GM18951 (cell line): ENCODE results near the gene CHTOP.
"Not testable (repeated sequence)": the region's sequence is repeated elsewhere in the genome, so short reads cannot be mapped to it uniquely, and the experiment has no call there.

Source experiments
- POLR2A ChIP-seq: IDR thresholded peaks from 4 replicates; pipeline ENCODE4 v1.6.1; 2011; ENCODE audit warnings: mild to moderate bottlenecking; ENCODE audit not compliant: insufficient read length, insufficient read depth; ENCODE audit errors: extremely low read depth
- in situ Hi-C: fragments of 300-500 bp; cut with MboI; formaldehyde crosslinking; loops from one replicate; pipeline ENCODE4 v1.12.0; 2022; ENCODE audit warnings: low sequenced_read_pairs, mixed read lengths, inconsistent platforms; ENCODE audit not compliant: unreplicated experiment

Gene CHTOP

GRCh38 chr1:153630384-153630783 is 3.5 kb upstream of the CHTOP start:
- in situ Hi-C loops = no loop called here

DNA sequence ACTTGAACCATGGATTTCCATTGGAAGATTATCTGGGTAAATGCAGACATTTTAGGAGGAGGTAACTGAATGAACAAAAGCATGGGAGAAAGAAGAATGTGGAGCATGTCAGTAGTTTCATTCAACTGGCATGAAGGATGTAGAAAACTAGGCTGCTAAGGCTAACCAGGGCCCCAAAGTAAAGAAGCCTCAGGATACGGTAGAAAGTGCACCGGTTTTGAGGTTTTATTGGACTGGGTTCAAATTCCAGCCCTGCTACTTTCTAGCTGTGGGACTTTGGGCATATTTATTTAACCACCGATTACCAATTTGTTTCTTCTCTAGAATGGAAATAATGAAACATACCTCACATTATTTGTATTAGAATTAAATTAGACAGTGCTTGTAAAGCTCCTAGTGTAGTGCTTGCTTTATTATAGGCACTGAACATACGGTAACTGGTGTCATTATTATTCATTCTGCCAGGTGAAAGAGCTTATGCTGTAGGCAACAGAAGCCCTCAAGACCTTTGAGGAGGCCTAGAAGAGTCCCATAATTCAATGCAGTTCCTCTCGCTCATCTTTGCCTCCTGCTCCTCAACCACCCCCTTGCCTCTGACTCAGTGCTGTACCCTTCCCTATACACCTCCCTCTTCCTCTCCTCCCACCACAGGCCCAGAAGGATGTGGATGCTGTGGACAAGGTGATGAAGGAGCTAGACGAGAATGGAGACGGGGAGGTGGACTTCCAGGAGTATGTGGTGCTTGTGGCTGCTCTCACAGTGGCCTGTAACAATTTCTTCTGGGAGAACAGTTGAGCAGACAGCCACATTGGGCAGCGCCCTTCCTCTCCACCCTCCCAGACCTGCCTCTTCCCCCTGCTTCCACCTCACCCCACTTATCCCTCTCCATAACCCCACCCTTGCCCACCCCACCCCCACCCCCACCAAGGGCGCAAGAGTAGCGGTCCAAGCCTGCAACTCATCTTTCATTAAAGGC is 2.5 kb upstream of the CHTOP start:
- in situ Hi-C loops = no loop called here
- no peak for TF ChIP-seq POLR2A

More at GRCh38 chr1:153630384-153630783, 3.5 kb upstream of the CHTOP start:
- TF ChIP-seq POLR2A = no peak

DNA sequence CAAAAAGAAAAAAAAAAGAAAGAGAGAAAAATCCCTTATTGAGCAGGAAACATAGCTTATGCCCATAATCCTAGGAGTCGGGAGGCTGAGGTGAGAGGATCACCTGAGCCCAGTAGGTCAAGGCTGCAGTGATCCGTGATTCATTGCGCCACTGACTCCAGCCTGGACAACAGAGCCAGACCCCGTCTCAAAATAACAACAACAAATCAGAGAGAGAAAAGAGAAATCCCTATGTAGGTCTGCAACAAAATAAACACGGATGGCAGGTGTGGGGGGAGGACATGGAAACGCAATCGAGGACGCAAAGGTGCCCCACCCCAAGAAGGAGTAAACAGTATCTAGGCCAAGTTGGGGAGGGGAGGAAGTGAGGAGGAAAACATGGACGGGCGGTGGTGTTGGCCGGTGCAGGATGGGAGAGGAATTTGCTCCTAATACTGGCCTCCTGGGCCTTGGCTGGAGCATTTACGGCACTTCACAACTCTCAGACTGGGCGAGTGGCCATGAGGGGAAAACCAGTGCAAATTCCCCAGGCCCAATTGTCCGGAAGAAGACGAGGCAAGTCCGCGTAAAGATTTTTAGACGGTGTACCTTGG is 609 bp upstream of the CHTOP start:
- TF ChIP-seq POLR2A = no peak
- in situ Hi-C loops = no loop called here

DNA sequence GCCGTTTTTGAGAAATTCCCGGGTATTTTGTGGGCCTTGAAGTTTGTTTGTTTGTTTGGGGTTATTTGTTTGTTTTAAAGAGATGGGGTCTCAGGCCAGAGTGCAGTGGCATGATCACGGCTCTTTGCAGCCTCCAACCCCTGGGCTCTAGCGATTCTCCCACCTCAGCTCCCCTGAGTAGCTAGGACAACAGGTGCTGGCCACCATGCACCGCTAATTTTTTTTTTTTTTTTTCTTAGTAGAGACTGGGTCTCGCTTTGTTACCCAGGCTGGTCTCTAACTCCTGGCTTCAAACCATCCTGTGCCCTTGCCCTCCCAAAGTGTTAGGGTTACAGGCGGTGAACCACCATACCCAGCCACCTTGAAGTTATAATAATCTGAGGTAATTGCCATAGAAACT is 2.0 kb downstream of the CHTOP start:
- in situ Hi-C loops = no loop called here
- no peak for TF ChIP-seq POLR2A

GRCh38 chr1:153636312-153636711 is 2.4 kb downstream of the CHTOP start:
- TF ChIP-seq POLR2A = no peak

GRCh38 chr1:153638261-153638660 is 4.4 kb downstream of the CHTOP start:
- in situ Hi-C loops = no loop called here
- no peak for TF ChIP-seq POLR2A

More at GRCh38 chr1:153636312-153636711, 2.4 kb downstream of the CHTOP start:
- in situ Hi-C loops = no loop called here

DNA sequence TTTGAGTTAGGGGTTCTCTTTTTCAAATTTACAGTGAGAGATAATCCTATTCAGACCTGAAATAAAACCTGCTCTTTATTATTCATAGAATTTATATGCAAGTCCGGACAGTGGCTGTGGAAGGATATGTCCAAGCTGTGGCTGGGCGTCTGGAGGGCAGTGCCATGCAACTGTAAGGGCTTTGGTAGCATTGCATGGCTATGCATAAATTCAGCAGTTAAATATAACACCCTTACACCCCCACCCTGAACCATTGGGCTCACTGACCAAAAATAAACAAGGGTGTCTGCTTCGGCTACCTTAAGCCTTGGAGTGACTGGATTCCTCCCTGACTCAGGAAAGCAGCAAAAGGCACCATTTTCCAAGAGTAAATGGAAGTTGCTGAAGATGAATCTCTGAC is 5.4 kb downstream of the CHTOP start:
- TF ChIP-seq POLR2A = no peak
- in situ Hi-C loops = no loop called here

DNA sequence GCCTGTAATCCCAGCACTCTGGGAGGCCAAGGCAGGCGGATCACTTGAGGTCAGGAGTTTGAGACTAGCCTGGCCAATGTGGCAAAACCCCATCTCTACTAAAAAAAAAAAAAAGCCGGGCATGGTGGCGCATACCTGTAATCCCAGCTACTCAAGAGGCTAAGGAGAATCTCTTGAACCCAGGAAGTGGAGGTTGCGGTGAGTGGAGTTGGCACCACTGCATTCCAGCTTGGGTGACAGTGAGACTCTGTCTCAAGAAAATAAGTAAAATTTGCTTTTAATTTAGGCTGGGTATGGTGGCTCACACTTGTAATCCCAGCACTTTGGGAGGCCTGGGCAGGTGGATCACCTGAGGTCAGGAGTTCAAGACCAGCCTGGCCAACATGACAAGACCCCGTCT is 6.3 kb downstream of the CHTOP start:
- in situ Hi-C loops = not testable (repeated sequence)

DNA sequence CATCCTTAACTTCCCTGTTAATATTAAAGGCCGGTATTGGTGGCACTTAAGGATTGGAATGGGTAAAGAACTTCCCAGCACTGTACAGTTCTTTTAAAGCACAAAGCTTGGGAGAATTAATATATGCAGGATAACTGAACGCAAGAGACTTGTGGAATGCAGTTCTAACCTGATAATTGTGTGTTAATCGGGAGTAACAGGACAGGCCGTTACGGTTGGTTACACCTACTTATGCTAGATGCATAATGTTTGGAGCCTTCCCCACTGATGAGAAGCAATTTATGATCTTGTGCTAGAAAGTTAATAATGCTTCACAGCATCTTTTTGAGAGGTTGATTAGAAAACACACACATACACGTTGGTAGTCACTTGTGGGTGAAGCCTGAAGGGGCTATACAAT is 7.0 kb downstream of the CHTOP start:
- no peak for TF ChIP-seq POLR2A
- in situ Hi-C loops = no loop called here

- TF ChIP-seq POLR2A = no peak
- in situ Hi-C loops = no loop called here
These were observed 8.3 kb downstream of the CHTOP start for GRCh38 chr1:153642161-153642560.

DNA sequence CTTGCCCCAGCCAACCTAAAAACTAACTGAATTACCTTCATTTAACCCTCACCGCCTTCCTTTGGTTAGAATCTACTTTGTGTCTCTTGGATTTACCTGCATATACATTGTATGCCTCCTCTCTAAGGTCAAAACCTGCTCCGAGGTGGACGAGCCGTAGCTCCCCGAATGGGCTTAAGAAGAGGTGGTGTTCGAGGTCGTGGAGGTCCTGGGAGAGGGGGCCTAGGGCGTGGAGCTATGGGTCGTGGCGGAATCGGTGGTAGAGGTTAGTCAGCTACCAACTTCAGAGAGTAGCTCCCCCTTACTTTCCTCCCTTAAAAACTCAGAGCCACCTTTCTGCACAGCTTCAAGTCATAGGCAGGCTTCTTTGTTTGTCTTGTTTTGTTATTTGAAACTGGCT is 9.2 kb downstream of the CHTOP start:
- TF ChIP-seq POLR2A = no peak
- in situ Hi-C loops = no loop called here

DNA sequence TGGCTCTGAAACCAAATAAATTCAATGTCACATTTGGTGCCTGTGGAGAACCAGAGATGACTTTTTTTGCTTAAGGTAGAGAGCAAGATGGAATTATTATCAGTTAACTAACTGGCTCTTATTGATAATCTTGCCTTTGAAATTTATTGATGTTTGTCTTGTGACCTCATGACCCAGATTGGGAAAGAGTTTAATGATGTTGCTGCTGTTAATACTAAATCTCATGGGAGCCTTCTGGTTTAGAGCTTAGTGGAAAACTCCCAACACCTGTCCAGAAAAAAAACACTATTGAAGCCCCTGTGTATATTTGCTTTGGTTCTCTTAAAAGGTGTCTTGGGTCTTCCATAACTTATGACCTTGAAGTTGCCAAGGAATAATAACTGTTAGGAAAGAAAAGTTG is 9.9 kb downstream of the CHTOP start:
- in situ Hi-C loops = no loop called here
- no peak for TF ChIP-seq POLR2A

DNA sequence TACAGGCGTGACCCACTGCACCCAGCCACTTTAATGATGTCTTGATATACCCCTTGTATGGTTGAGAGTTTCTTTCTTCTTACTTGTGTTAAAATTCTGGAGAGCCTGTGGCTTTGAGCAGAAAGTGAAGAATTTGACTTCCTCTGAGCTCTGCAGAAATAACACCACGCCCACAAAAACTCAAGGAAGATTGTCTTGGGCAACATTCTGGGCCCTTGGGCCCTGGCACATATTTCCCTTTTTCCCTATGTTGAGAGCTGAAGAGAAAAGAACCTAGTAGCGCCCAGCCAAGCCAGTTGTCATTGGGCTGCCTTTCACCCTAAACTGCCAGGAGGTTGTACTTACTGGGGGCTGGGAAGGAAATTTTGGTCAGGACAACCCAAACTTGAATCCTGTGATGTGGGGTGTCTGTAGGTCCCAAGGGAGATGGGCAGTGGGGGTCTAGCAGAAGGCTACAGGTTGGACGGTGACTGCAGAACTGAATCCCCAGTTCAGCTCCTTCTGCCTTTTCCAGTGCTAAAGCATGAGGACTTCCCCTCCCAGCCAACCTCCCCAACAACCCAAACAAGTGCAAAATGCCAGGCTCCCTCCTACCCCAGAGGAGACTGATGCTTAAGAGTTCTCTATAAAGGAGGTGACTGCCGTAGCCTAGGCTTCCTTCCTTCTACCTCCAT is 12.9 kb downstream of the CHTOP start:
- in situ Hi-C loops = no loop called here
- TF ChIP-seq POLR2A = no peak

DNA sequence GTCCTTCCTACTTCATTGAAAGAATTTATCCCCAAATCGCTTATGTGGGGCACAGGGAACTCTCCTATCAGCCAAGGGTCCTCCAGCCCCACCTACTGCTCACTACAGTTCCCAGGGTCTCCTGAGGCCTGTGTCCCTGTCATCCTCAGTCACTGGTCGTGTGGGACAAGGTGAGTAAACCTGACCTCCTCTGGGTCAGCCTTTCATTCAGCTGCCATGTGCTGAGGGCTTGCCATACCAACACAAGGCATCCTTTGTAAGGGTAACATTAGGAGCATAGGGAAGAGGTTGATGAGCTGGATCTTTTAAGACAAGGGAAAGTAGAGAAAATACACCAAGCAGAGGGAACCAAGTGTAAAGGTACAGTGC is 13.5 kb downstream of the CHTOP start:
- in situ Hi-C loops = no loop called here
- TF ChIP-seq POLR2A = no peak

GRCh38 chr1:153648000-153648643 is 14.3 kb downstream of the CHTOP start:
- TF ChIP-seq POLR2A = peak; percentile 27

More at GRCh38 chr1:153648000-153648643, 14.3 kb downstream of the CHTOP start:
- in situ Hi-C loops = no loop called here
